Ramos (cell line): ENCODE results near the gene FAM135A.
"Not testable (repeated sequence)": the region's sequence is repeated elsewhere in the genome, so short reads cannot be mapped to it uniquely, and the experiment has no call there.

ENCODE experiments used
- in situ Hi-C: fragments of 300-500 bp; cut with MboI; formaldehyde crosslinking; loops from one replicate; pipeline ENCODE4 v1.14.3; 2022; ENCODE audit warnings: low sequenced_read_pairs; ENCODE audit not compliant: unreplicated experiment

Gene FAM135A

GRCh38 chr6:70395301-70395672 is 18.0 kb upstream of the FAM135A start:
- in situ Hi-C loops: no loop called here

DNA sequence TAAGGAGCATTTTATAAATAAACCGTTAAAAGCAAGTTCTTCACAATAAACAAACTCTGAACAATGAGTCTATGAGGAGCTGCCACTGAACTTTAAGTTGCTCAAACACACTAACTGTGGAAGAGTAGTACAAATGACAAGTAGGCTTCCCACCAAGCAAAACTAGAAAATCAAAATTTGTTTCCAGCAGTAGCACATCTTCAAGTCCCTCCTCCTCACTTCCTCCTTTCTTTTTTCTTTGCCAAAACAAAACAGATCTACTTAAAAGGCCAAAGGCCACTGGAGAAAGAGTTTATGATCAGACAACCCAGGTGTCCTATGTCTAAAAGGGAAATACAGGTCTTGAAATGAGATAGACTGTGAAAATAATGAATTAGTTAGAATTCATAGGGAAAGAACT is 17.1 kb upstream of the FAM135A start:
- in situ Hi-C loops: no loop called here

DNA sequence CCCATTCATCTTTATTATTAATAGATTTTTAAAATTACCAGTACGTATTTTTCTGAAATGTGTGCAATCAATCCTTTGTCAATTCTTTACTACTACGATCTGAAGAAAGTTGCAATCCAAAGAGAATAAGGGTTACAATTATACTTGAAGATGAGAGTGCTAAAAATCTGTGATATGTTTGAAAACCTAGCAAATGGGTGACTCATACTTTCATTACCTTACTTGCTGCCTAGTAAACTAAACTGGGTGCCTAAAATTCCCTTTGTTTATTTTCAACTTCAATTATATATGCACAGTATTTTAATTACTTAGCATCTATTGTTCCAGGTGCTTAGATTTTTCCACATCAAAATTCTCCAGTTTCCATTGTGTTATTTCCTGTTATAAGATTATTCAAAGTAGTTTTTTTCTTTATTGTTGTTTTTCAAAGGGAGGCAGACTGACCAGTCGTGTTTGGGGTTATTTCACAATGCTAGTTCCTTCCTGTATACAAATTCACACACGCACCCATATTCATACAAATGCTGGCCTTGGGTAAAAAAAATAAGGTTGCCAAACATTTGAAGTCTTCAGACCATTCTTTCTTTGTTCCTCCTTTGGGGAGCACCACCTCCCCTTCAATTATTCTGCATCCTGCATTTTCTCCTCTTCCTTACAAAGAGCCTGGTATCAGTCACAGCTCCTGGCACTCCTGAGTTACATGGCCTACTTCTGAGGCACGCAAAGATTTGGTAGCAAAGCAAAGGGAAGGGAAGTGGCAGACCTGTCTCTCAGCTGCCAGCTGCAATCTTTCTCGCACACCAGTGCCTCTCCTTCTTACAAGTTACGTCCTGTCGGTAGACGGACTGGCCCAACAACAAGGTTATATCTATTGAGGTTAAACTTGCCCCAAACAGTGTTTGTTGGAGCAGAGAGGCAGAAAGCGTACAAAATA is 16.2 kb upstream of the FAM135A start:
- in situ Hi-C loops: no loop called here

GRCh38 chr6:70398783-70399728 is 14.3 kb upstream of the FAM135A start:
- in situ Hi-C loops: no loop called here

- in situ Hi-C loops: no loop called here
These were observed 8.7 kb upstream of the FAM135A start for GRCh38 chr6:70404658-70405057.

GRCh38 chr6:70409216-70409615 is 4.1 kb upstream of the FAM135A start:
- in situ Hi-C loops: no loop called here

DNA sequence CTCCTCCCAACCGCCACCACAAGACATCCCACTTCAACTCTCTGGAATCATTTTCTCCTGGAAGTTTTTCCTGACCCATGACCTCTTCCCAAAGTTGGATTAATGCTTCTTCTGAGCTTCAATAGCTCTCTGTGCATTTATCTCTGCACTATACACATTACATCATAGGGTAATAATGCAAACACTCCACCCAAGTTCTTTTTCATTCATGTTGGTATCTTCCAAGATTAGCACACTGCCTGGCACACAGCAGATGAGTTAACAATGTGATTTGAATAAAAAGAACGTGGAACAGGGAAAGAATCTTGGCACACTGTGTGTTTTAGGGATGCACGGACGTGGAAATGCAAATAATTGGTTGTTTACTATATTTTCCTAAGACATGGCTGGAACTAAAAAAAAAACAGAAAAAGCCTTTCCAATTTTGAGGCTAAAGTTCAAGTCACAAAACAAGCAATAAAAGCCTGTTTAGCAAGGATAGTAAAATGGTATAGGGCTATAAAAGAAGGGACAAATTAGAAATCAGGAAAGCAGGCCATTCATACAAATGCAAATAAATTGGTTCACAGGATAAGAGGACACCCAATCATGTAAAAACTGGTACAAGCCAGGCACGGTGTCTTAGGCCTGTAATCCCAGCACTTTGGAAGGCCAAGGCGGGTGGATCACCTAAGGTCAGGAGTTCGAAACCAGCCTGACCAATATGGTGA is 1.6 kb upstream of the FAM135A start:
- in situ Hi-C loops: no loop called here

DNA sequence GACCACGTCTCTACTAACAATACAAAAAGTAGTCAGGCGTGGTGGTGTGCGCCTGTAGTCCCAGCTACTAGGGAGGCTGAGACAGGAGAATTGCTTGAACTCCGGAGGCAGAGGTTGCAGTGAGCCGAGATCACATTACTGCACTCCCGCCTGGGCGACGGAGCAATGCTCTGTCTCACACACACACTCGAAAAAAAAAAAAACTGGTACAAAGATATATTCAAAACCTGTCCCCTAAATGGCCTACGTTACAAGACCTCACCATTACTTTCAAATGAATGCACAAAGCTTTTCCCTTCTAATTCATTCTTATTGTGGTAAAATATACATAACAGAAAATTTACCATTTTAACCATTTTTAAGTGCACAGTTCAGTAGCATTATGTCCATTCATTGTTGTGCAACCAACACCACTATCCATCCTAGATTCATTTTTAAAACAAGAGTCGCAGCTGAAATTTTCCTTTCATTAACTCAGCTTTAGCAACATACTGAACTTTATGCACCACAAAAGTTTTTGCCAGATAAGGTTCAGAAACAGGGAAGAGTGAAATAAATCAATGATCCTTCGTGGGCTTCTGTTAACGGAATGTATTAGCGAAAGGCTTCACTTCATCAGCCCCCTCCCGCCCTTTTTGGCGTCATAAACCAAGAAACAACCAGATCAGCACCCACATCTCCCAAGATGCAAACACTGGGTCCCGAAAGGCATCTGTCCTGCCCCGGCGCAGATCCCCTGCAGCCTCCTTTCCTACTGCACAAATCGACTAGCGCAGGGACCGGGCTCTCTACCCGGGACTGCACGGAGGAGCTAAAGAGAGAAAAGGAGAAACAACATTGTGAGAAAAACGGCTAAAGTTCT is 825 bp upstream of the FAM135A start:
- in situ Hi-C loops: no loop called here

GRCh38 chr6:70413992-70414494 is 735 bp downstream of the FAM135A start:
- in situ Hi-C loops: no loop called here

DNA sequence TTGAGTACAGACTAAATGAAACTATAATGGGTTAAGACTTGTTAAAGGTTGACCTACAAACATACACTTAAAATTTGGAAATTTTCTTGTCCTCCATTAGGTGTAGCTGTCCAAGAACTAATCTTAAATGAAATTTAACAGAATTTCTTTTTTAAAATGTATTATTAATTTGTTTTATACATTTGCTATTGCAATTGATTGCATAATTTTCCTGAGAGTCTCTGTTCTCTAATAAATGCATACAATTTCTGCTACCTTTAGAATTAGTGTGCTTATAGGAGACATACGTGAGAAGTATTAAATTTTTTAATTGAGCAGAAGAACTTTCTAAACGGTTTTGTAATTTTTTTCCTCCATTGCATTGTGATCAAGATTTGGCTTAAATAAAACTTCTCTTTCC is 1.5 kb downstream of the FAM135A start:
- in situ Hi-C loops: no loop called here

GRCh38 chr6:70415247-70415646 is 1.9 kb downstream of the FAM135A start:
- in situ Hi-C loops: no loop called here

DNA sequence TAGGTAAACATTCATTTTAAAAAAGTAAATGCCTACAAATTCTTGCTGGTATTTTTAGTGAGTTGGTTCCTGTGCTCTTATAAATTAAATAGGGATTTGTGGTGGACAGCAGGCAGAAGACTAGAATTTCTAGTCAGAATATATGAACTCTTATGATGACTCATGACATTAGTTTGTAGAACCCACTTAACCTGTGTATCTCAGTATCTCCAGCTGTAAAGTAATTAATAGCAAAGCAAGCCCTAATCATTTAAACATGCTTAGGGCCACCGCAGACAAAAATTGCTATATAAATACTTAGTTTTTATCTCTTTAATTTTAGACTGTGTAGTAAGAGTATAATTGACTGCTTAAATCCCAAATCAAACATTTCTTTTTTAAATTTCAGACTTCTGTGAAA is 2.4 kb downstream of the FAM135A start:
- in situ Hi-C loops: no loop called here

GRCh38 chr6:70421509-70421908 is 8.2 kb downstream of the FAM135A start:
- in situ Hi-C loops: no loop called here

DNA sequence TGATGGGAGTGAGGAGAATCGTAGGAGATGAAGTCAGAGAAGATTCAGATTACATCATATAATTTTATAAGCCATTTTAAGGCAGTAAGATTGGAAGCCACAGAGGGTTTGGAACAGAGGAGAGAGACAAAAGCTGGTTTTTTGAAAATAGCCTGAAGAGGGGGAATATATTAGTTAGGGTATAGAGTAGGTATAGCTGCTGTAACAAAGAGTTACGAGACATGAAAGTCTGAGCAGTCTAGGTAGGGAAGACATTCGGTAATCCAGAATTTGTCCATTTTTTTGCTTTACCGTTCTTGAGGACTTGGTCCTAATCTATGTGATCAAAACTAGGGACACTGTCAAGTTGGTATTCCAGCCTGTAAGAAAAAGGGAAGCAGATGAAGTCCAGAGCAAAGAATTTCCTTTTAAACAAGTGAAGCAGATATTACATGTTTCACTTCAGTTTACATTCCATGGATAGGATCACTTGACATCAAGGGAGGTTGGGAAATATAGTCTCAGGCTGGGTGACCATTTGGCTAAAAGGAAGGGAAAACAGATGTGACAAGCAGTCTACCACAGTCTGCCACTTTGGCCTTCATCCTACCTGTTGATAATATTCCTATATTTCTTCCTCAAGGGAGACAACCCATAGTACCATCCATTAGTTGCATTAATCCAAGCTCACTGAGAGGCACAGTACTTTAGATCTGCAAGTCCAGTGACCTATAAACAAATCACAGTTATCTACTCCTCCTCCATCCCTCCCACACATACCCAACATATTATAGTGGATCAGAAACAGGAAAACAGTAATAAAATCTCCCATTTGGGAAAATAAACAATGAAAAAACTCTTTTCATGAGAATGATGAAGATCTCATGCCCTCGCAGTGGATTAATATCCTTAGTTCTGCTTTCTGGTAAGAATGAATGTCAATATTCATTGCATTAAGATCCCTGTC is 10.2 kb downstream of the FAM135A start:
- in situ Hi-C loops: no loop called here

DNA sequence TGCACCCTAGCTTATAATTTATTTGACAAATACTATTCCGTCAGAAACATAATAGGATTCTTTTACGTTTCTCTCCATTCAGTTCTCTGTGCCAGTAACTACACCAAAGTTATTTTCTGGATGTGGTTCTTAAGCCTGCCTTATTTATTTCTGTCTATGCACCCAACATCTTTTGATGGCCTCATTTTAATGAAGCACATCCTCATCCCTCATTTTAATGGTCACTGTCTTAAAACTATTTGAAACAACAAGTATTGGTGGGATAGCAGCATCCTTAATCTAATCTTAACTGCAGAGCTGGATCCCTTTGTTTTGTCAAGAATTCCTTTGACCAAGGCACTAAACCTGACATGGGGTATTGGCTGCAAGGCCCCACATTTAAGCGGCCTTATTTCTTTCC is 11.0 kb downstream of the FAM135A start:
- in situ Hi-C loops: no loop called here

DNA sequence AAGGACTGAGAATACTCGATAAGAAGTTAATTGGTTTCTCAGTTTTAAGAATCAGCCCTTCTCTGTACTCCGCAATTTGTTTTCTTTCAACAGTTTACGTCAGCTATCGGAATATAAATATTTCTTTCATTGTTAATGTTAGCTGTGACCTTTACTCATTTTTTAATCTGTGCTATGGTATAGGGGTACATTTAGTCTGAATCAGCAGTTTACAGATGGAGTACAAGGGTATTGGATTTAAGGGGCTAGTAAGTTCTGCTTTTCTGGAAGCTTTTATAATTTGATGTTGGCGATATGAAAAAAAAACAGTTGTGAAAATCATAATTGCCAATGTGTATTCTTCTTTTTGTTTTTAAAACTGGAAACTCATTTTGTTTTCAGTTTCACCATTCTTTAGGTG is 23.0 kb downstream of the FAM135A start:
- in situ Hi-C loops: no loop called here

DNA sequence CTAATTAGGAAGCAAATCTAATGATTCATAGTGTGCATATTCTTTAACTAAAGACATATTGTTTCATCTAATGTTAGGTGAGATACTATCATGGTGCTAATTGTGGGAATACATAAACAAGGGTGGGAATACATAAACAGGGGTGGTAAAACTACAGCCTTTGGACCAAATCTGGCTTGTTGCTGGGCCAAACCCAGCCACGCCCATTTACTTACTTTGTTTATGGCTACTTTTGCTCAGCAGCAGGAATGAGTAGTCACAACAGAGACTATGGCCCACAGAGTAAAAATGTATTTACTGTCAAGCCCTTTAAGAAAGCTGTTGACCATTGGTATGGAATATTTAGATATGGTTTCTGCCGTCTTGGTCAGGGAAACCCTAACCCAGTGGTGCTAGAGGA is 31.7 kb downstream of the FAM135A start:
- in situ Hi-C loops: no loop called here

DNA sequence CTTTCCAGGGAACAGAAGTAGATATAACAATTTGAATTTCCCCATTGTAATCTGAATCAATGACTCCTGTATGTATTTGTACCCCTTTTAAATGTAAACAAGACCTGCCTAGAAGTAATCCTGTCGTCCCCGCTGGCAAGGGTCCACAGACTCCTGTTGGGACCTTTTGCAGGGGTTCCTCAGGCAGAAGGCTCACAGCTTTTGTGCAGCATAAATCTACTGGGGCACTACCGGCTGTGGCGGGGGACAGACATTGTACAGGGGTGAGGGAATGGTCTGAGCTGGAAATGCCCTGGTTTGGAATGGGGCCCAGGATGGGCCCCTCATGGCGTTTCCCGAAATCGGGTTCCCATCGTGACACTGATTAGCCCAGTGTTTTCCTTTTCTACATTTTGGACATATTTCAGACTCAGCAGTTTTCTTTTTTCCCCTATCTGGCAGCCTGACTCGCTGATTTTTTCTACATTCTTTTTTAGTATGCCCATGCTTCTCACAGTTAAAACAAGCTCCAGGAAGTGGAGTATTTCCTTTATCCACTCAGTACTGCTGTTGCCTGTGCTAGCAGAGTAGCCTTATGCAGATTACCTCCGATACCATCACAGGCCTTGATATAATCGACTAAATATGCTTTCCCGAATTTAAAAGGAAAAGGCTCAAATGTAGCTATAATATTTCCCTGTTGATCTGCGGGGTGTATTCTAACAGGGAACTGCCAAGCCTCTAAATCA is 34.2 kb downstream of the FAM135A start:
- in situ Hi-C loops: not testable (repeated sequence)
